Naive thymus-derived CD4-positive, alpha-beta T cell (primary cell): ENCODE data around the gene CSNK1G3. TPM values are rescaled to one million over a fixed set of nuclear protein-coding genes. Genes with fewer than 3 reads are reported as not detected.

Experiments
- ATAC-seq: fragments of 150-1000 bp; cut with Tn5 transposase; 2 replicates; pipeline ENCODE4 v1.10.0; 2021; ENCODE audit warnings: mild to moderate bottlenecking, moderate library complexity
- CTCF ChIA-PET: fragments of 350-600 bp; sonication (Branson Sonifier 250); formaldehyde crosslinking; loops from one replicate; lab custom pipeline; 2021; ENCODE audit warnings: antibody characterized with exemption; lab: Charles Lee
- POLR2A ChIA-PET: fragments of 350-600 bp; sonication (Branson Sonifier 250); formaldehyde crosslinking; loops from one replicate; lab custom pipeline; 2021; ENCODE audit warnings: antibody characterized with exemption, inconsistent platforms; lab: Charles Lee
- DNase-seq, 9 donors: peaks; one replicate each; pipeline versions ENCODE4 v3.0.0 to v3.0.0-alpha.2; 2020 to 2022; ENCODE audit warnings: mixed read lengths in 1 of 9
- H3K27ac ChIP-seq: one replicate; pipeline ENCODE4 v1.7.0; 2013; ENCODE audit warnings: mild to moderate bottlenecking, low read depth, low read length, moderate library complexity
- H3K27me3 ChIP-seq, 2 donors: one replicate each; pipeline ENCODE4 v1.7.0; 2013; ENCODE audit warnings: low read length in 2 of 2, mild to moderate bottlenecking in 2 of 2, moderate library complexity in 2 of 2; ENCODE audit not compliant: control insufficient read depth in 2 of 2, insufficient read depth in 2 of 2
- H3K36me3 ChIP-seq, 3 experiments: 1 replicate in 2 of 3; 2 replicates in 1 of 3; pipeline ENCODE4 v1.7.0; 2013; ENCODE audit warnings: low read length in 3 of 3, mild to moderate bottlenecking in 3 of 3, moderate library complexity in 1 of 3; ENCODE audit not compliant: insufficient read depth in 3 of 3, control insufficient read depth in 2 of 3
- H3K4me1 ChIP-seq, 2 donors: one replicate each; pipeline ENCODE4 v1.7.0; 2013; ENCODE audit warnings: low read length in 2 of 2, mild to moderate bottlenecking in 2 of 2, moderate library complexity in 1 of 2; ENCODE audit not compliant: control insufficient read depth in 2 of 2, insufficient read depth in 2 of 2
- H3K4me3 ChIP-seq: 2 replicates; pipeline ENCODE4 v1.7.0; 2013; ENCODE audit warnings: mild to moderate bottlenecking, low read length
- H3K9me3 ChIP-seq, 3 experiments: 1 replicate in 2 of 3; 2 replicates in 1 of 3; pipeline ENCODE4 v1.7.0; 2013; ENCODE audit warnings: low read length in 3 of 3; ENCODE audit not compliant: control insufficient read depth in 2 of 3
- H3K27ac Mint-ChIP-seq, 9 donors: one replicate each; pipeline ENCODE4 v1.8.0; 2020 to 2022; ENCODE audit warnings: mixed read lengths in 9 of 9, mild to moderate bottlenecking in 8 of 9, moderate library complexity in 5 of 9, inconsistent platforms in 2 of 9
- H3K27me3 Mint-ChIP-seq, 5 donors: one replicate each; pipeline ENCODE4 v1.8.0; 2021 to 2022; ENCODE audit warnings: mixed read lengths in 5 of 5, mild to moderate bottlenecking in 1 of 5
- H3K36me3 Mint-ChIP-seq, 5 donors: one replicate each; pipeline ENCODE4 v1.8.0; 2020 to 2022; ENCODE audit warnings: mixed read lengths in 5 of 5, mild to moderate bottlenecking in 3 of 5, inconsistent platforms in 1 of 5
- H3K4me1 Mint-ChIP-seq, 7 donors: one replicate each; pipeline ENCODE4 v1.8.0; 2020 to 2022; ENCODE audit warnings: mixed read lengths in 7 of 7, mild to moderate bottlenecking in 3 of 7, inconsistent platforms in 1 of 7
- H3K4me3 Mint-ChIP-seq, 10 donors: one replicate each; pipeline ENCODE4 v1.8.0; 2020 to 2022; ENCODE audit warnings: mild to moderate bottlenecking in 10 of 10, mixed read lengths in 10 of 10, moderate library complexity in 6 of 10, inconsistent platforms in 2 of 10
- H3K9me3 Mint-ChIP-seq, 11 donors: one replicate each; pipeline ENCODE4 v1.8.0; 2020 to 2022; ENCODE audit warnings: mixed read lengths in 11 of 11, mild to moderate bottlenecking in 4 of 11, inconsistent platforms in 1 of 11, moderate library complexity in 1 of 11
- intact Hi-C, 2 donors: fragments of 100-400 bp; cut with micrococcal nuclease; formaldehyde crosslinking; loops; one replicate each; pipeline ENCODE4 v1.15.1; 2023
- polyA plus RNA-seq, 2 donors: library from polyadenylated mRNA; unstranded; fragments of 300-500 nt; fragmentation: Illumina TruSeq; gene quantifications; one replicate each; pipeline ENCODE4 v1.2.3, GENCODE V29; 2021
- total RNA-seq, 6 experiments: library from RNA in 5 of 6; stranded (reverse) in 5 of 6; gene quantifications; 1 replicate in 5 of 6; 2 replicates in 1 of 6; pipeline ENCODE4 v1.2.3 and lab custom pipeline; 2021 to 2026

The CSNK1G3 gene
- total and polyA plus RNA-seq, 7 experiments from 2014 or later, result 20.0 to 83.8 (median 52.3) TPM

DNA sequence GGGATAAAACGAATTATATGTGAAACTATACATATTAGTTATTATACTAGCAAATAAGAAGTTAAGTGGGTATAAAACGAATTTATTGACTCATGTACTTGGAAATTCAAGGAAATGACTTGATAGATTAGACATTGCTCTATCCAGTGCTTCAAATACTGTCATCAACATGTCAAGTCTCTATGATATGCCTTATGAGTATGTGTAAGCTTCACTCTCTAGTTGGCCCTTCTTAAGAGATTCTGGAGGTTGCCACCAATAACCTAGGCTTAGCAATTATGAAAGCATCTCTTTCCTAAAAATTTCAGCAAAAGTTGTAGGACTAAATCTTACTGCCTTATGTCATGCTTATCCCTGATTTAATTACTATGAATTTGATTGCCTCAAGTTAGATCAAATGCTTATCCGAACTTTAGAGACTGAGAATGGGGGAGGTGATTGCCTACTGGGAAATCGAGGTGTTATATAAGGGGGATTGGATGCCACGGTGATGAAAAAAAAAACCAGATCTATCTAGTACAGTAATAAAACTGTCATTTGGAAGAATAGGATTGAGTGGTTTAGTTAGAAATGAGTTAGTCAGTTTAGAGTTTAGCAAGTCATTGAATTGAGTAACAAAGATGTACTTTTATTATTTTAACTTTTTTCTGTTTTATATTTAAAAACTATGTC is 46.9 kb downstream of the CSNK1G3 start:
- ChIA-PET POLR2A (no interaction called here), CTCF (no interaction called here)
- no peak overlapping the region for H3K4me3 Mint-ChIP-seq
- H3K9me3 Mint-ChIP-seq, result no peaks in the 10 kb centered on the region
- H3K4me3 ChIP-seq, result no peak overlapping the region
- DNase-seq, result no peak
- peaks cover 7 to 14% (median 9%) of the 10 kb centered on the region in 7 donors for H3K4me1 Mint-ChIP-seq
- no peaks in the 10 kb centered on the region for H3K27me3 Mint-ChIP-seq
- H3K36me3 Mint-ChIP-seq, result peaks cover 5 to 51% (median 33%) of the 10 kb centered on the region in 5 donors
- H3K4me1 ChIP-seq, result no peaks in the 10 kb centered on the region
- no peaks in the 10 kb centered on the region for H3K9me3 ChIP-seq
- peaks cover 0 to 9% (median 0%) of the 10 kb centered on the region in 3 experiments for H3K36me3 ChIP-seq
- H3K27me3 ChIP-seq, result no peaks in the 10 kb centered on the region
- no peak for ATAC-seq
- no peak overlapping the region for H3K27ac Mint-ChIP-seq
- intact Hi-C loops, result no loop called here
- no peak overlapping the region for H3K27ac ChIP-seq

DNA sequence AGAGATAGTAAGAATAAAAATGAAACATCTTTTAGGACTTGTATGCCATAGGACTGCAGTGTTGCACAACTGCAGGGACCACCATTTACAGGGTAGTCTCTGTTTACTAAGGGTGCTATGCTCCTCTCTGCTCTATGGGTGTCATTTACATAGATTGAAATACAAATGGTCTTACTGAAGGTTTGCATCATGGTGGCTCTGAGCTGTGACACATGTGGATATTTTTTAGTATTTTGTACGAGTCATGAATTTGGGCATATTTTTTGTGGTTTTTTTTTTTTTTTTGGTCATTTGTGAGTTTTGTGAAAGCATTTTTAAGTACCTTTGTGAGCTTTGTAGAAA is 47.4 kb downstream of the CSNK1G3 start:
- H3K4me1 Mint-ChIP-seq, result peaks cover 5 to 14% (median 9%) of the 10 kb centered on the region in 7 donors
- ChIA-PET CTCF (no interaction called here), POLR2A (interaction anchor here (0.6 kb wide), 1 partner anchor 11 kb away, joined by 3 read pairs; no protein-coding TSS in a partner anchor)
- Histone ChIP-seq H3K4me3 (no peak overlapping the region), H3K36me3 (peaks cover 0 to 9% (median 0%) of the 10 kb centered on the region in 3 experiments), H3K4me1 (no peaks in the 10 kb centered on the region), H3K27me3 (no peaks in the 10 kb centered on the region), H3K27ac (no peak overlapping the region), H3K9me3 (no peaks in the 10 kb centered on the region)
- no peak for ATAC-seq
- intact Hi-C loops, result no loop called here
- no peak overlapping the region for H3K4me3 Mint-ChIP-seq
- no peak for DNase-seq
- no peaks in the 10 kb centered on the region for H3K27me3 Mint-ChIP-seq
- no peaks in the 10 kb centered on the region for H3K9me3 Mint-ChIP-seq
- peaks cover 5 to 55% (median 33%) of the 10 kb centered on the region in 5 donors for H3K36me3 Mint-ChIP-seq
- no peak overlapping the region for H3K27ac Mint-ChIP-seq

DNA sequence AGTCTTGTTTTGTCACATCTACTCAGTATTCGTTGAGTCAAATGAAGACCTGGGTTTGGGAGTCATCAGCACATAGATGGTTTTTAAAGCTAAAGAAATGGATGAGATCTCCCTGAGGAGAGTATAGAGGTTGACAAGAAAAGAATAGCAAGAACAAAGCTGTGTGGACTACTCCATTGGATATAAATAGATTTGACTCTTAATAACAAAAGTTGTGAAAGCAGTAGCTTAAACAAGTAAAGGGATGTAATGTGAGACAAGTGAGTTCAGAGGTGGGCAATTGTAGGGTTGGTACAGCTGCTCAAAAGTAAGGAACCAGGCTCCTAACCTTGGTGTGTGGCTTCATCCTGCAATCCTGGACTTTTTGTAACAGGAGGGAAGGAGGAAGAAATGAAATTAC is 49.3 kb downstream of the CSNK1G3 start:
- Mint-ChIP-seq H3K27ac (no peak overlapping the region), H3K4me3 (no peak overlapping the region), H3K36me3 (peaks cover 5 to 59% (median 38%) of the 10 kb centered on the region in 5 donors), H3K9me3 (peaks cover 0 to 9% (median 1%) of the 10 kb centered on the region in 11 donors), H3K27me3 (no peaks in the 10 kb centered on the region), H3K4me1 (peaks cover 6 to 18% (median 12%) of the 10 kb centered on the region in 7 donors)
- Histone ChIP-seq H3K4me3 (no peak overlapping the region), H3K27me3 (no peaks in the 10 kb centered on the region), H3K27ac (no peak overlapping the region), H3K36me3 (peaks cover 0 to 9% (median 0%) of the 10 kb centered on the region in 3 experiments), H3K9me3 (no peaks in the 10 kb centered on the region), H3K4me1 (no peaks in the 10 kb centered on the region)
- intact Hi-C loops, result no loop called here
- no peak for ATAC-seq
- ChIA-PET POLR2A (no interaction called here), CTCF (no interaction called here)
- no peak for DNase-seq

DNA sequence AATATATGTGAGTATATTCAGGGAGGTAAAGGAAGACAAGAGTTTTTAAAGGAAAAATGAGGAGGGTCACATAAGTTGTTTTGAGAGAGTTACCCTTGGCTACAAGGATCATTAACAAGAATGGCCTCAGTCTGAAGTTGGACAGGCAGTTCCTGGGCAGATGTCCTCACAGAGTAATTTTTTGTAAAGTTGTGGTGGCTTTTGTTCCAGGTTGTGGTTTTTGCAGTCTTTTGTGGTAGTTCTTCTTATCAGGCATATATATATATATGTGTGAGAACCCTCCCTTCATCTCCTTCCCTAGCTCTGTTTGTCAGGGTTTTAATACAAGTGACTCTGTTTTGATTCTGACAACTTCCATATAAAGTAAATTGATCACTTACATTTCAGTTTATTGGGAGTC is 60.0 kb downstream of the CSNK1G3 start:
- POLR2A ChIA-PET, result no interaction called here
- Histone ChIP-seq H3K4me3 (no peak overlapping the region), H3K9me3 (no peaks in the 10 kb centered on the region), H3K4me1 (peaks cover 0 to 5% of the 10 kb centered on the region in 2 donors), H3K36me3 (peaks cover 0 to 5% (median 3%) of the 10 kb centered on the region in 3 experiments), H3K27ac (no peak overlapping the region), H3K27me3 (no peaks in the 10 kb centered on the region)
- Mint-ChIP-seq H3K36me3 (peaks cover 0 to 40% (median 12%) of the 10 kb centered on the region in 5 donors), H3K9me3 (peaks cover 0 to 2% (median 0%) of the 10 kb centered on the region in 11 donors), H3K27me3 (no peaks in the 10 kb centered on the region), H3K4me1 (peaks cover 10 to 45% (median 28%) of the 10 kb centered on the region in 7 donors), H3K27ac (no peak overlapping the region), H3K4me3 (no peak overlapping the region)
- DNase-seq (no peak), ATAC-seq (no peak)
- CTCF ChIA-PET, result no interaction called here
- intact Hi-C loops, result no loop called here

DNA sequence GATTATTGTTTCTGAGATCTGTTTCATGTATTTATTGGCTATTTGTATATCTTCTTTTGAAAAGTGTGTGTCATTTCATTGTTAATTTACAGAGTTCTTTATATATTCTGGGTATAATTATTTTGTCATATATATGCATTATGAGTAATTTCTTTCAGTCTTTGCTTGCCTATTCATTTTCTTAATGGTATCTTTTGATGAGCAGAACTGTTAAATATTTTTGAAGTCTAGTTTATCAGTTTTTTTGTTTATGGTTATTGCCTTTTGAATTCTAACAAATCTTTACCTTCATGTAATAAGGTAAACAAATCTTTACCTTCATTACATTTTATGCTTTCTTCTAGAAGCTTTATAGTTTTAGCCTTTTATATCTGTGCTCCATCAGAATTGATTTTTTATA is 66.4 kb downstream of the CSNK1G3 start:
- Mint-ChIP-seq H3K4me3 (no peak overlapping the region), H3K27ac (no peak overlapping the region), H3K9me3 (no peaks in the 10 kb centered on the region), H3K4me1 (peaks cover 0 to 4% (median 0%) of the 10 kb centered on the region in 7 donors), H3K36me3 (peaks cover 0 to 52% (median 41%) of the 10 kb centered on the region in 5 donors), H3K27me3 (no peaks in the 10 kb centered on the region)
- ChIA-PET POLR2A (no interaction called here), CTCF (no interaction called here)
- Histone ChIP-seq H3K4me3 (no peak overlapping the region), H3K9me3 (no peaks in the 10 kb centered on the region), H3K27ac (no peak overlapping the region), H3K4me1 (no peaks in the 10 kb centered on the region), H3K36me3 (peaks cover 0 to 10% (median 7%) of the 10 kb centered on the region in 3 experiments), H3K27me3 (no peaks in the 10 kb centered on the region)
- DNase-seq, result no peak
- no peak for ATAC-seq
- intact Hi-C loops, result no loop called here

DNA sequence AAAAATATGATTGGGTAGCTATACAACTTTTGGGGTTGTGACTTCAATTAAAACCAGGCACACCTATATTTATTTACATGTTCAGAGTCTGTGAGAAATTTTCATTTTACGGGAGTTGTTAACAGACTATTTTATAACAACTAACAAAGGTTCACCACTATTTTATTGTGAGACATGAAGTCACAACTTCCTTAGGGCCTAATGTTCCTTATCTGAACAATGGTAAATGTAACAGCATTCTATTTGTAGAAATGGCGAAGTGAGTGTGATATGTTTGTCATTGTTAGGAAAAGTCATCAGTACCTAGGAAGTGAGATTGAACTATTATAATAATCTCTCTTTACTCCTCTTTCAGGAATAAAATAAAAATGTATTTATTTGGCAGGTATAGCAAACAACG is 67.4 kb downstream of the CSNK1G3 start:
- Mint-ChIP-seq H3K27me3 (no peaks in the 10 kb centered on the region), H3K9me3 (no peaks in the 10 kb centered on the region), H3K36me3 (peaks cover 0 to 46% (median 45%) of the 10 kb centered on the region in 5 donors), H3K27ac (no peak overlapping the region), H3K4me1 (peaks cover 0 to 6% (median 0%) of the 10 kb centered on the region in 7 donors), H3K4me3 (no peak overlapping the region)
- no peaks in the 10 kb centered on the region for H3K4me1 ChIP-seq
- DNase-seq (no peak), ATAC-seq (no peak)
- H3K27ac ChIP-seq, result no peak overlapping the region
- no peaks in the 10 kb centered on the region for H3K9me3 ChIP-seq
- H3K4me3 ChIP-seq, result no peak overlapping the region
- POLR2A ChIA-PET, result no interaction called here
- H3K36me3 ChIP-seq, result peaks cover 0 to 10% (median 7%) of the 10 kb centered on the region in 3 experiments
- H3K27me3 ChIP-seq, result no peaks in the 10 kb centered on the region
- CTCF ChIA-PET, result interaction anchor here (0.7 kb wide), 1 partner anchor 166 kb away, joined by 3 read pairs; no protein-coding TSS in a partner anchor
- intact Hi-C loops, result no loop called here
